GM12874 (cell line): ENCODE results near the gene AMBRA1.

Experiments used
- TF ChIP-seq, protein P1 (sequence below): IDR thresholded peaks from 2 replicates; pipeline ENCODE4 v1.5.1; 2011; ENCODE audit warnings: low read depth, mild to moderate bottlenecking, control low read depth, low read length, moderate library complexity; ENCODE audit not compliant: insufficient read depth

The AMBRA1 gene

DNA sequence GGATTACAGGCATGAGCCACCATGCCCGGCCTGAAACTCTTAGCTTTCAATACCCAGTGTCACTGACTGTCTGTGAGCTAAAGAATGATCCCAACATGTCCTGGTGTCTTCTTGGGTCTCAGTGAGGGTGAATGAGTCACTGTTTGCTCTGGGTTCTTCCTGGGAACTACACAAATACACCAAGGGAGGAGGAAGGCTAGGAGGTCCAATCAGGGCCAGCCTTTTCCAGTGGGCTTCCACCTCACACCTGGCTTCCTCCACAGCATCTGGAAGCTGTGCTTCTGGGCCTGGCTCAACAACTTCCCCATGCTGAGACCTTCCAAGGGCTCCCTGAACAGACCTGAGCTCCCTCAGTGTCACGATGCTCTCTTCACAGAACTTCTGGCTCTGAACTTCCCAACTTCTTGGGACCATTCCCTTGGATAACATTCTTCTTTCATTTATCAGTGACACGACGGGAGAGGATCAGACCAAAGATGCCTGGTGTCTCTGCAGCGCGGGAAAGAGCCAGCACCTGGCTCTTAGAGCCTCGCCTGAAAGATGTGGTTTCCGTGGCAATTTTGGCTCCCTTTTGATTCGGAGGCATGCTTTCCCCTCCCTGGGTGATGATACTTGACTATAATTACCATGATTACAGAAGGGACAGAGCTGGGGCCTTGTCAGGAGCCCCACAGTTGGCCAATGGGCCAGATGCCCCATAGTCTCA lies 179.9 kb downstream of the AMBRA1 start:
- TF ChIP-seq, protein P1, sequence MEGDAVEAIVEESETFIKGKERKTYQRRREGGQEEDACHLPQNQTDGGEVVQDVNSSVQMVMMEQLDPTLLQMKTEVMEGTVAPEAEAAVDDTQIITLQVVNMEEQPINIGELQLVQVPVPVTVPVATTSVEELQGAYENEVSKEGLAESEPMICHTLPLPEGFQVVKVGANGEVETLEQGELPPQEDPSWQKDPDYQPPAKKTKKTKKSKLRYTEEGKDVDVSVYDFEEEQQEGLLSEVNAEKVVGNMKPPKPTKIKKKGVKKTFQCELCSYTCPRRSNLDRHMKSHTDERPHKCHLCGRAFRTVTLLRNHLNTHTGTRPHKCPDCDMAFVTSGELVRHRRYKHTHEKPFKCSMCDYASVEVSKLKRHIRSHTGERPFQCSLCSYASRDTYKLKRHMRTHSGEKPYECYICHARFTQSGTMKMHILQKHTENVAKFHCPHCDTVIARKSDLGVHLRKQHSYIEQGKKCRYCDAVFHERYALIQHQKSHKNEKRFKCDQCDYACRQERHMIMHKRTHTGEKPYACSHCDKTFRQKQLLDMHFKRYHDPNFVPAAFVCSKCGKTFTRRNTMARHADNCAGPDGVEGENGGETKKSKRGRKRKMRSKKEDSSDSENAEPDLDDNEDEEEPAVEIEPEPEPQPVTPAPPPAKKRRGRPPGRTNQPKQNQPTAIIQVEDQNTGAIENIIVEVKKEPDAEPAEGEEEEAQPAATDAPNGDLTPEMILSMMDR, result no peak

DNA sequence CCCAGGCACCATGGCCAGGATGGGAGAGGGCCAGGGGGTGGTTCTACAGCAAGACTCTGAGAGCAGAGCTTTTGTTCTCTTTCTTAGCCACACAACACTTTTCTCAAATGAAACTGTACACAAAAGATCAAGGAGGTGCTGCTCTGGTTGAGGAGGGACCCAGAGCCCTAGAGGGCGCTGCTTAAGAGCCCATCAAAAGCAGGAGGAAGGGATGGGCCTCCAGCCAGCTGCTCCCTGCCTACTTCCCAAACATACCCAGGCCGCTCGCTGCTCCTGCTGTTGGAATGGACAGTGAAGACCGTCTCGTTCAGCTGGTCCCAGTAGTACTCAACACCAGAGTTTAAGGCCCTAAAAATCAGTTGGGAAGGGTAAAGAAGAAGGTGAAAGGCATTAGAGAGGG lies 183.8 kb downstream of the AMBRA1 start:
- TF ChIP-seq, protein P1, result peak; percentile 20; the same call in 1 of the 2 replicates

- TF ChIP-seq, protein P1, result no peak
These were observed 185.3 kb downstream of the AMBRA1 start for GRCh38 chr11:46408407-46408986.

DNA sequence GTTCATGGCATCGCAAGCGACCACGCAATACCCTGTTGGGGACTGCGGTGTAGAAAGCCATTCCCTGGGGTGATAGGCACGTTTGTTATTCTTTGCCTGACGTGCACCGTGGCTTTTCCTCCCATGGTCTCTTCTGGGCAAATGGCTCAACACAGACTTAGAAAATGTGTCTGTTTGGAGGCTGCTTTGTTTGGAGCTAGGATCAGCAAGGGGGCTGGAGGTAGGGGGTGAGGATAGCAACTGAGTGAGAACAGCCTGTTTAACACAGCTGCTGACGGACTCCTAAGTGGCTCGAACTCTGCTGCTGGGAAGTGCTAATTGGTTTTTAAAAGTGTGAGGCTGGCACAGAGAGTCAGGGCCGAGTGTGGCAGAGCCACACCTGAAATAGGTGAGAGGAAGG lies 186.2 kb downstream of the AMBRA1 start:
- TF ChIP-seq, protein P1, result no peak

GRCh38 chr11:46404476-46405017 lies 189.3 kb downstream of the AMBRA1 start:
- TF ChIP-seq, protein P1, result no peak

DNA sequence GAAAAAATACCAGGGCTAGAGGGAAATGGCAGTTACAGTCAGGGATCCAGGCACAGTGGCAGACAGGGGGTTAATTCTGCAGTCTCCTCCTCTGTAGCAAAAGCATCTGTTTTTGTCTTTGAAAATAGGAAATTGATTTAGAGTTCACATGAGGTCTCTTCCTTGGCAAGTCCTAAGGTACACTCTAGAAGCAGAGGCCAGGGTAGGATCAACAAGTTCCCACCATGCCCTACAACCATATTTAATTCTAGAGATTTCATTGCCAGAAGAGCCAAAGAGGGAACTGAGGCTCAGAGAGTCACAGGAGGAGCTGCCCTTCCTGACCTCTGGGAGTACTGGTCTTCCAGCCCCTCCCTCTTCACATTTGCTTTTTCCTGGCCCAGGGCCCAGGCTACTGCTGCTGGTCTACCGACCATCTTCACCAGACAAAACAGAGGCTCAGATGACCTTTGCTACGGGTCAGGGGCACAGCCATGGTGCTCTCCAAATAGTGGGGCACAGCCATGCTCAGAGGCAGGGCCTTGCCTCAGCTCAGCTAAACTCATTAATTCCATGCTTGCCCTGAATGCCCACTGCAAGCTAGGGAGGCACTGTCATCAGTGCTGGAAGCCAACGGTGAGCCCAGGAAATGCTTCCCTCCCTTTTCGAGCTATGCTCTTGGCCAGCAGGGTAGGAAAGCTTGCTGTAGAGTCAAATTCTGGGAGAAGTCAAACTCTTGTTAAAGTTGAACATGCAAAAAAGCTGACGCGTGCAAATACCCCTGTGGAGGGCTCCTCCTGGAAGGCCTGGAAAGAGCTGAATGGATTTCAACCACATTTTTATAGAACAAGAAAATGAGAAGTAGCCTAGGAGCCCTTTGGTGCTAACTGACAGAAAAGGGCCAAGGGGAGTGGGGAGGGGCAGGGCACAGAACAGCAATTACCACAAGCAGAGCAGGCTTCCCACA lies 190.6 kb downstream of the AMBRA1 start:
- TF ChIP-seq, protein P1, result no peak

DNA sequence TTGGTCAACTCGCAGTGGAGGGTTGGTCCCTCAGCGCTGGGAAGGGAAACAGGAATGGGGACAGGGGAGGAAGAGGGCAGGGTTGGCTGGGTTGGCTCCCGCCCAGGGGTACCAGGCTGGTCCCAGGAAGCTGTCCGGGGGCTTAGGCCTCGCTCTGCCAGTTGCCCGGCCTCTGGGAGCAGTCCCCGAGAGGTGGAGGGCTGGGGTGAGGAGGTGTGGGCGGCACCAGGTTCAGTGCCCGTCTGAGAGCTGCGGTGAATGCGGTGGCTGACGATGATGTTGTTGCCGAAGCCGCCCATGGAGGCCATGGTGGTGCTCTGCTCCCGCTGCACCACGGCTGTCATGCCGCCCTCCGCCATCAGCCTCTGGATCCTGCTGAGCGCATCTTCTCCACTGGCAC lies 196.3 kb downstream of the AMBRA1 start:
- TF ChIP-seq, protein P1, result no peak
